K562 (cell line): ENCODE results near the gene RACGAP1.
"Not testable (repeated sequence)": the region's sequence is repeated elsewhere in the genome, so short reads cannot be mapped to it uniquely, and the experiment has no call there.

ENCODE experiments used
- CHCHD3 ChIP-seq: fragments of 250-450 bp; sonication (Bioruptor Pico); IDR thresholded peaks from 2 replicates; pipeline ENCODE4 v2.1.2; 2022; ENCODE audit warnings: mild to moderate bottlenecking
- CHD1 ChIP-seq: fragments of 200-600 bp; sonication (generic); IDR thresholded peaks from one replicate; pipeline ENCODE4 v1.6.1; 2012; ENCODE audit warnings: mild to moderate bottlenecking, moderate library complexity, low read length, inconsistent platforms
- ETV6 ChIP-seq, 3 experiments: fragments of 150-350 bp in 1 of 3; sonication (generic) in 1 of 3; formaldehyde crosslinking in 1 of 3; IDR thresholded peaks; 2 replicates each; pipeline versions ENCODE4 v1.6.1 to v1.8.0; 2014 to 2022; ENCODE audit warnings: borderline replicate concordance in 2 of 3, low read depth in 2 of 3, antibody characterized with exemption in 1 of 3, low read length in 1 of 3, mild to moderate bottlenecking in 1 of 3, missing genetic modification reagents in 1 of 3
- HNRNPLL ChIP-seq: fragments of 200-400 bp; formaldehyde crosslinking; IDR thresholded peaks from 2 replicates; pipeline ENCODE4 v1.6.1; 2017; ENCODE audit warnings: low read length, low read depth, mild to moderate bottlenecking; ENCODE audit not compliant: poor library complexity, severe bottlenecking
- KDM1A ChIP-seq, 2 experiments: fragments of 450-650 bp; IDR thresholded peaks; 2 replicates each; pipeline ENCODE4 v1.6.1; 2016; ENCODE audit warnings: mild to moderate bottlenecking in 2 of 2
- NBN ChIP-seq: fragments of 450-650 bp; IDR thresholded peaks from 2 replicates; pipeline ENCODE4 v1.6.1; 2016; ENCODE audit warnings: low read depth, mild to moderate bottlenecking
- SMAD1 ChIP-seq: fragments of 150-350 bp; IDR thresholded peaks from 2 replicates; pipeline ENCODE4 v1.6.1; 2014; ENCODE audit warnings: low read length, low read depth; ENCODE audit not compliant: partially characterized antibody
- SPI1 ChIP-seq: IDR thresholded peaks from 2 replicates; pipeline ENCODE4 v1.6.1; 2011; ENCODE audit warnings: low read depth, low read length, control low read depth, borderline replicate concordance
- ZFP36 ChIP-seq: fragments of 150-350 bp; IDR thresholded peaks from 2 replicates; pipeline ENCODE4 v1.6.1; 2018; ENCODE audit warnings: low read length, low read depth; ENCODE audit not compliant: partially characterized antibody
- TF ChIP-seq, protein P1 (sequence below), 3 experiments: IDR thresholded peaks in 2 of 3; conservative IDR thresholded peaks in 1 of 3; 2 replicates each; pipeline ENCODE4 v1.5.1; 2011 to 2012; ENCODE audit warnings: low read length in 3 of 3, mild to moderate bottlenecking in 3 of 3, control low read depth in 2 of 3, improper control_type of control experiment in 1 of 3, inconsistent platforms in 1 of 3, low read depth in 1 of 3, mixed read lengths in 1 of 3, moderate library complexity in 1 of 3; ENCODE audit not compliant: insufficient read depth in 2 of 3
- TF ChIP-seq, protein P2 (sequence below): sonication (generic); formaldehyde crosslinking; IDR thresholded peaks from 2 replicates; pipeline ENCODE4 v1.8.0; 2022; ENCODE audit warnings: mild to moderate bottlenecking, missing genetic modification reagents
- TF ChIP-seq, protein P3 (sequence below): sonication (generic); formaldehyde crosslinking; IDR thresholded peaks from 2 replicates; pipeline ENCODE4 v1.8.1; 2023; ENCODE audit warnings: mild to moderate bottlenecking, missing genetic modification reagents
- TF ChIP-seq, protein P4 (sequence below): sonication (generic); formaldehyde crosslinking; IDR thresholded peaks from 2 replicates; pipeline ENCODE4 v1.9.0; 2022; ENCODE audit warnings: mild to moderate bottlenecking, missing genetic modification reagents

DNA sequence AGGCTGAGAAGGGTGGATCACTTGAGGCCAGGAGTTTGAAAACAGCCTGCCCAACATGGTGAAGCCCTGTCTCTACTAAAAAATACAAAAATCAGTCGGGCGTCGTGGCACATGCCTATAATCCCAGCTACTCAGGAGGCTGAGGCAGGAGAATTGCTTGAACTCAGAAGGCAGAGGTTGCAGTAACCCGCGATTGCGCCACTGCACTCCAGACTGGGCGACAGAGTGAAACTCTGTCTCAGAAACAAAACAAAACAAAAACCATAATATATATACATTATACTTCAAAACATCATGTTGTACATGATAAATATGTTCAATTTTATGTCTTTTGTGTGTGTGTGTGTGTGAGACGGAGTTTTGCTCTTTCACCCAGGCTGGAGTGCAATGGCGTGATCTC lies 5.2 kb upstream of the RACGAP1 start:
- not testable (repeated sequence) for TF ChIP-seq SMAD1; KDM1A (IDR thresholded peaks at IDR 0.05); CHCHD3 (CRISPR knock-in tag); NBN; ZFP36; HNRNPLL; SPI1; ETV6 (IDR thresholded peaks at IDR 0.05; ENCODE audit: borderline replicate concordance in 1 of 2, low read depth in 2 of 2, low read length in 1 of 2); ETV6 (CRISPR knock-in tag; IDR thresholded peaks at IDR 0.05; ENCODE audit: borderline replicate concordance); CHD1
- TF ChIP-seq, protein P1, sequence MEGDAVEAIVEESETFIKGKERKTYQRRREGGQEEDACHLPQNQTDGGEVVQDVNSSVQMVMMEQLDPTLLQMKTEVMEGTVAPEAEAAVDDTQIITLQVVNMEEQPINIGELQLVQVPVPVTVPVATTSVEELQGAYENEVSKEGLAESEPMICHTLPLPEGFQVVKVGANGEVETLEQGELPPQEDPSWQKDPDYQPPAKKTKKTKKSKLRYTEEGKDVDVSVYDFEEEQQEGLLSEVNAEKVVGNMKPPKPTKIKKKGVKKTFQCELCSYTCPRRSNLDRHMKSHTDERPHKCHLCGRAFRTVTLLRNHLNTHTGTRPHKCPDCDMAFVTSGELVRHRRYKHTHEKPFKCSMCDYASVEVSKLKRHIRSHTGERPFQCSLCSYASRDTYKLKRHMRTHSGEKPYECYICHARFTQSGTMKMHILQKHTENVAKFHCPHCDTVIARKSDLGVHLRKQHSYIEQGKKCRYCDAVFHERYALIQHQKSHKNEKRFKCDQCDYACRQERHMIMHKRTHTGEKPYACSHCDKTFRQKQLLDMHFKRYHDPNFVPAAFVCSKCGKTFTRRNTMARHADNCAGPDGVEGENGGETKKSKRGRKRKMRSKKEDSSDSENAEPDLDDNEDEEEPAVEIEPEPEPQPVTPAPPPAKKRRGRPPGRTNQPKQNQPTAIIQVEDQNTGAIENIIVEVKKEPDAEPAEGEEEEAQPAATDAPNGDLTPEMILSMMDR (IDR thresholded peaks at IDR 0.05 in 2 of 3, conservative IDR thresholded peaks at IDR 0.05 in 1 of 3; ENCODE audit: insufficient read depth in 2 of 3, low read depth in 1 of 3, low read length in 3 of 3), result not testable (repeated sequence)
- TF ChIP-seq, protein P2, sequence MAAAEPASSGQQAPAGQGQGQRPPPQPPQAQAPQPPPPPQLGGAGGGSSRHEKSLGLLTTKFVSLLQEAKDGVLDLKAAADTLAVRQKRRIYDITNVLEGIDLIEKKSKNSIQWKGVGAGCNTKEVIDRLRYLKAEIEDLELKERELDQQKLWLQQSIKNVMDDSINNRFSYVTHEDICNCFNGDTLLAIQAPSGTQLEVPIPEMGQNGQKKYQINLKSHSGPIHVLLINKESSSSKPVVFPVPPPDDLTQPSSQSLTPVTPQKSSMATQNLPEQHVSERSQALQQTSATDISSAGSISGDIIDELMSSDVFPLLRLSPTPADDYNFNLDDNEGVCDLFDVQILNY (CRISPR knock-in tag), result not testable (repeated sequence)
- TF ChIP-seq, protein P3, sequence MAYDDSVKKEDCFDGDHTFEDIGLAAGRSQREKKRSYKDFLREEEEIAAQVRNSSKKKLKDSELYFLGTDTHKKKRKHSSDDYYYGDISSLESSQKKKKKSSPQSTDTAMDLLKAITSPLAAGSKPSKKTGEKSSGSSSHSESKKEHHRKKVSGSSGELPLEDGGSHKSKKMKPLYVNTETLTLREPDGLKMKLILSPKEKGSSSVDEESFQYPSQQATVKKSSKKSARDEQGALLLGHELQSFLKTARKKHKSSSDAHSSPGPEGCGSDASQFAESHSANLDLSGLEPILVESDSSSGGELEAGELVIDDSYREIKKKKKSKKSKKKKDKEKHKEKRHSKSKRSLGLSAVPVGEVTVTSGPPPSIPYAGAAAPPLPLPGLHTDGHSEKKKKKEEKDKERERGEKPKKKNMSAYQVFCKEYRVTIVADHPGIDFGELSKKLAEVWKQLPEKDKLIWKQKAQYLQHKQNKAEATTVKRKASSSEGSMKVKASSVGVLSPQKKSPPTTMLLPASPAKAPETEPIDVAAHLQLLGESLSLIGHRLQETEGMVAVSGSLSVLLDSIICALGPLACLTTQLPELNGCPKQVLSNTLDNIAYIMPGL, result not testable (repeated sequence)
- TF ChIP-seq, protein P4, sequence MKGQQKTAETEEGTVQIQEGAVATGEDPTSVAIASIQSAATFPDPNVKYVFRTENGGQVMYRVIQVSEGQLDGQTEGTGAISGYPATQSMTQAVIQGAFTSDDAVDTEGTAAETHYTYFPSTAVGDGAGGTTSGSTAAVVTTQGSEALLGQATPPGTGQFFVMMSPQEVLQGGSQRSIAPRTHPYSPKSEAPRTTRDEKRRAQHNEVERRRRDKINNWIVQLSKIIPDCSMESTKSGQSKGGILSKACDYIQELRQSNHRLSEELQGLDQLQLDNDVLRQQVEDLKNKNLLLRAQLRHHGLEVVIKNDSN (CRISPR knock-in tag), result not testable (repeated sequence)
